PFSK-1 (cell line): ENCODE results near the gene ESR1.

Experiments used
- FOXP2 ChIP-seq: optimal IDR thresholded peaks from 2 replicates; pipeline ENCODE3; 2011; ENCODE audit warnings: borderline replicate concordance, control low read depth, inconsistent platforms; ENCODE audit not compliant: insufficient read depth; ENCODE audit errors: extremely low read length, extremely low read depth
- POLR2AphosphoS5 ChIP-seq: IDR thresholded peaks from 2 replicates; pipeline ENCODE4 v1.6.1; 2012; ENCODE audit warnings: low read depth, mild to moderate bottlenecking, control low read depth, low read length, moderate library complexity
- SIN3A ChIP-seq: IDR thresholded peaks from 2 replicates; pipeline ENCODE4 v1.6.1; 2012; ENCODE audit warnings: mild to moderate bottlenecking, low read length, moderate library complexity, borderline replicate concordance; ENCODE audit not compliant: insufficient read depth
- TAF1 ChIP-seq: IDR thresholded peaks from 2 replicates; pipeline ENCODE4 v1.6.1; 2012; ENCODE audit warnings: low read length, control low read depth, borderline replicate concordance; ENCODE audit not compliant: insufficient read depth
- TF ChIP-seq, protein P1 (sequence below), 2 experiments: IDR thresholded peaks; 2 replicates each; pipeline versions ENCODE4 v1.6.1 to v1.8.0; 2011 to 2012; ENCODE audit warnings: low read depth in 2 of 2, low read length in 2 of 2, control low read depth in 1 of 2, inconsistent platforms in 1 of 2, mild to moderate bottlenecking in 1 of 2, moderate library complexity in 1 of 2; ENCODE audit not compliant: insufficient read depth in 1 of 2

Gene ESR1

DNA sequence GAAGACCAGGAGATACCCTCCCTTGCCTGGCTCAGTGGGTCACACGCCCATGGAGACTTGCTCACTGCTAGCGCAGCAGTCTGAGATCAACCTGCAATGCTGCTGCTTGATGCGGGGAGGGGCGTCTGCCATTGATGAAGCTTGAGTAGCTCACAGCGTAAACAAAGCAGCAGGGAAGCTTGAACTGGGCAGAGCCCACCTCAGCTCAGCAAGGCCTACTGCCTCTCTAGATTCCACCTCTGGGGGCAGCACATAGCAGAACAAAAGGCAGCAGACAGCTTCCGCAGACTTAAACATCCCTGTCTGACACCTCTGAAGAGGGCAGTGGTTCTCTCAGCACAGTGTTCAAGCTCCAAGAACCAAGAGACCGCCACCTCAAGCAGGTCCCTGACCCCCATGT, 271.3 kb downstream of the ESR1 start:
- TF ChIP-seq, protein P1, sequence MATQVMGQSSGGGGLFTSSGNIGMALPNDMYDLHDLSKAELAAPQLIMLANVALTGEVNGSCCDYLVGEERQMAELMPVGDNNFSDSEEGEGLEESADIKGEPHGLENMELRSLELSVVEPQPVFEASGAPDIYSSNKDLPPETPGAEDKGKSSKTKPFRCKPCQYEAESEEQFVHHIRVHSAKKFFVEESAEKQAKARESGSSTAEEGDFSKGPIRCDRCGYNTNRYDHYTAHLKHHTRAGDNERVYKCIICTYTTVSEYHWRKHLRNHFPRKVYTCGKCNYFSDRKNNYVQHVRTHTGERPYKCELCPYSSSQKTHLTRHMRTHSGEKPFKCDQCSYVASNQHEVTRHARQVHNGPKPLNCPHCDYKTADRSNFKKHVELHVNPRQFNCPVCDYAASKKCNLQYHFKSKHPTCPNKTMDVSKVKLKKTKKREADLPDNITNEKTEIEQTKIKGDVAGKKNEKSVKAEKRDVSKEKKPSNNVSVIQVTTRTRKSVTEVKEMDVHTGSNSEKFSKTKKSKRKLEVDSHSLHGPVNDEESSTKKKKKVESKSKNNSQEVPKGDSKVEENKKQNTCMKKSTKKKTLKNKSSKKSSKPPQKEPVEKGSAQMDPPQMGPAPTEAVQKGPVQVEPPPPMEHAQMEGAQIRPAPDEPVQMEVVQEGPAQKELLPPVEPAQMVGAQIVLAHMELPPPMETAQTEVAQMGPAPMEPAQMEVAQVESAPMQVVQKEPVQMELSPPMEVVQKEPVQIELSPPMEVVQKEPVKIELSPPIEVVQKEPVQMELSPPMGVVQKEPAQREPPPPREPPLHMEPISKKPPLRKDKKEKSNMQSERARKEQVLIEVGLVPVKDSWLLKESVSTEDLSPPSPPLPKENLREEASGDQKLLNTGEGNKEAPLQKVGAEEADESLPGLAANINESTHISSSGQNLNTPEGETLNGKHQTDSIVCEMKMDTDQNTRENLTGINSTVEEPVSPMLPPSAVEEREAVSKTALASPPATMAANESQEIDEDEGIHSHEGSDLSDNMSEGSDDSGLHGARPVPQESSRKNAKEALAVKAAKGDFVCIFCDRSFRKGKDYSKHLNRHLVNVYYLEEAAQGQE (IDR thresholded peaks at IDR 0.05; ENCODE audit: insufficient read depth in 1 of 2, low read depth in 2 of 2, low read length in 2 of 2) = no peak
- TF ChIP-seq FOXP2 = no peak

DNA sequence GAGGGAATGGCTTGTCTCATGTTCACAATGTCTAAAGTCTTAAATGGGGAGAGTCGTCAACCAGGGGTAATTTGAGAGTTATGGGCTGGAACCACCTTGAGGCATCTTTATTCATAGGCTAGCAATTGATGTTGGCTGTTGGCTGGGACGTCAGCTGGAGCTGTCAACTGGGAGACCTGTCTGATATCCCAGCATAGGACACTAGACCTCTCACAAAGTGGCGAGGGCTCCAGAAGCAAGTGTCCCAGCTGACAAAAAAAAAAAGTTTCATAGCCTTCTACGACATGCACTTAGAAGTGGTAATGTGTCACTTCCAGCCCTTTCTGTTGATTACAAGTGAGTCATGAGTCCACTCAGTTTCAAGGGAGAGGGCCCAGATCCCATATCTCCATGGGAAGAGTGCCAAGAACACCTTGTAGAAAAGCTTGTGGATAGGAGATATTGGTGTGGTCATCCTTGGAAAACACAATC, 278.0 kb downstream of the ESR1 start:
- TF ChIP-seq TAF1 = no peak
- TF ChIP-seq POLR2AphosphoS5 = no peak
- no peak for TF ChIP-seq FOXP2
- no peak for TF ChIP-seq SIN3A
- TF ChIP-seq, protein P1 (IDR thresholded peaks at IDR 0.05; ENCODE audit: insufficient read depth in 1 of 2, low read depth in 2 of 2, low read length in 2 of 2) = no peak

DNA sequence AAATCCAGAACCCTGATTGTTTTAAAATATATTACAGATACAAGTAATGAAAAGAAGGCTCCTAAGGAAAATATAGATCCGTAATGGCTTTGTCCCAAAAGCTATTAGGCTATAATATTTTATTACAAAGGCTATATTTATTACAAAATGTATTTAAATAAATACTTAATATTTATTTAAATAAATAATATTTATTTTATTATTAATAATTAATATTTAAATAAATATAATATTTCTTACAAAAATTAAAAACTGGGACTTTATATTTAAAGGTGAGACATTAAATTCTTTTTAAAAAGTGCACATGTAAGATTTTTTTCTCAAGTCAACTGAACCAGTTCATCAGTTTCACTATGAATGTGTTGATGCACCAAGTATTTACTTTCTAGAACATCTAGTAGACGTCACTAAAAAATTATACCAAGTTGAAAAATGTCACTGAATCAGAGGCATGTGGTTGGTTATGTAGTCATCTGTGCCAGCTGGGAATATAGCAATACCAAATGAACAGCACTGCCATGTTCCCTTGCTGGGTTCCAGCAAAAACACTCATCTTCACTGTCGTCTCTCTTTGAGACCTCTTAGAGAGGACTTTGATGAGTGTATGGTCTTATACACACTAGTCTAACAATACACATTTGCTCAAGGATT, 278.9 kb downstream of the ESR1 start:
- no peak for TF ChIP-seq POLR2AphosphoS5
- TF ChIP-seq, protein P1 (IDR thresholded peaks at IDR 0.05; ENCODE audit: insufficient read depth in 1 of 2, low read depth in 2 of 2, low read length in 2 of 2) = no peak
- no peak for TF ChIP-seq SIN3A
- TF ChIP-seq FOXP2 = no peak
- TF ChIP-seq TAF1 = no peak

DNA sequence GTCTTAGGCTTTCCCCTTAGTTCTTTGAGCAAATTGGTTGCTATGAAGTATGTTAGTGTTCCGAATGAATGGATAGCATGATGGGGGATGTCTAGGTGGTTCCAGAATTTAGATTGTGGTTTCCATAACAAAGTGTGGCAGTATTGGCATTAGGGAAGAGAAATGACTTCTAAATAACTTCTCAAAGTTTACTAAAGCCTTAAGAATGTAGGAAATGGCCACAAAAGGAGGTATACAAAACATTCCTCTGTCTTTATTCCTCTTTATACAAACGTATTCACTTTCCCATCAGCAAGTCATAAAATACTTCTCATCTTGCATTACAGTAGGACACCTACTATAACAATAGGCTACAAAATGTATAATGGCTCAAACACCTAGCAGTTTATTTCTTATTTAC, 279.6 kb downstream of the ESR1 start:
- TF ChIP-seq TAF1 (no peak), FOXP2 (no peak), POLR2AphosphoS5 (no peak), SIN3A (no peak)
- TF ChIP-seq, protein P1 (IDR thresholded peaks at IDR 0.05; ENCODE audit: insufficient read depth in 1 of 2, low read depth in 2 of 2, low read length in 2 of 2) = no peak

DNA sequence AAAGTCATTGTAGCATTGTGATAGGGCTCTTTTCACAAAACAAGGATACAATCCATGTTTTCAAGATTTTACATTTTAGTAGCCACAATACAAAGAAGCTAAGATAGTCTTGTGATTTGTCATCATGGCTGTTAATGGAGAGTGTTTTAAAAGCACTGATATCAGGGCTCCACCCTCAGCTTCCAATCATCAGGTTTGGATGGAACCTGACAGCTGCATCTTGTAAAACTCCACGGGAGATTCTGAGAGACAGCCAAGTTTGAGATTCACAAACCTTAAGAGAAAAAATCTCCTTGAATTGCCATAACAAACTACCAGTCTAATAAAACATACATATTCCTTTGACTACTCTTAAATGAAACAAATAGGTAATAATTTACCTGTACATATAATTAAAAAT, 280.2 kb downstream of the ESR1 start:
- TF ChIP-seq FOXP2 = no peak
- TF ChIP-seq SIN3A = no peak
- TF ChIP-seq, protein P1 (IDR thresholded peaks at IDR 0.05; ENCODE audit: insufficient read depth in 1 of 2, low read depth in 2 of 2, low read length in 2 of 2) = no peak
- TF ChIP-seq TAF1 = no peak
- no peak for TF ChIP-seq POLR2AphosphoS5
